ENCODE data around the gene TMEM95.

- TF ChIP-seq POLR2A (IDR thresholded peaks at IDR 0.05) = no peak
- no peak for TF ChIP-seq CTCF (IDR thresholded peaks at IDR 0.05 in 8 of 11, conservative IDR thresholded peaks at IDR 0.05 in 3 of 11)
- no peak for TF ChIP-seq POLR2AphosphoS5 (IDR thresholded peaks at IDR 0.05)
Observed at GRCh38 chr17:7334938-7335538, 19.9 kb upstream of the TMEM95 start.

All from spleen (tissue), 7 donors.